ENCODE data around the gene ZNF416. TPM values are rescaled to one million over a fixed set of nuclear protein-coding genes. Genes with fewer than 3 reads are reported as not detected.

ZNF416 gene
- 3.7 to 6.0 TPM (median 4.2 TPM) in 5 replicates for total RNA-seq (2022; extraction: Qiagen RNA extraction; ENCODE audit: low read depth)

GRCh38 chr19:57578487-57579205 is at the start of gene ZNF416:
Gene ZNF416 (minus strand): TSS chr19:57578911. CDS start chr19:57578704, 207 bp downstream.

GRCh38 chr19:57613941-57614743 is 35.4 kb upstream of the ZNF416 start, which contains the start of gene ZNF134:
Gene ZNF134 (plus strand): TSS chr19:57614242. CDS start chr19:57619469, 5,227 bp downstream.

GRCh38 chr19:57599761-57600383 is 21.2 kb upstream of the ZNF416 start, which contains the start of gene ZNF530:
Gene ZNF530 (plus strand): TSS chr19:57599885. CDS start chr19:57604346, 4,461 bp downstream.

GRCh38 chr19:57583521-57584416 is 5.1 kb upstream of the ZNF416 start, which contains the start of gene ZIK1:
Gene ZIK1 (plus strand): TSS chr19:57584145. CDS start chr19:57584357, 212 bp downstream.

GRCh38 chr19:57559404-57560025 is 19.2 kb downstream of the ZNF416 start, which contains the start of gene ZNF550:
Gene ZNF550 (minus strand): TSS chr19:57559863. CDS start chr19:57559682, 181 bp downstream.

GRCh38 chr19:57527136-57527881 is 51.4 kb downstream of the ZNF416 start, which contains the start of gene ZNF549:
Gene ZNF549 (plus strand): TSS chr19:57527356. CDS start chr19:57527574, 218 bp downstream.

Other genes starting within 250 kb of the ZNF416 start
- 1.8 to 2.3 TPM (median 2.1 TPM) in 5 replicates for gene ZNF304, start 227.6 kb downstream of the ZNF416 start, total RNA-seq (2022; extraction: Qiagen RNA extraction; ENCODE audit: low read depth)
- gene TRAPPC2B, start 215.4 kb downstream of the ZNF416 start, total RNA-seq (2022; extraction: Qiagen RNA extraction; ENCODE audit: low read depth): 12.2 to 16.4 TPM (median 13.2 TPM) in 5 replicates
- gene ZNF547, start 215.4 kb downstream of the ZNF416 start, total RNA-seq (2022; extraction: Qiagen RNA extraction; ENCODE audit: low read depth): 1.2 to 3.6 TPM (median 1.8 TPM) in 5 replicates
- gene ZNF548, start 189.1 kb downstream of the ZNF416 start, total RNA-seq (2022; extraction: Qiagen RNA extraction; ENCODE audit: low read depth): 3.2 to 4.6 TPM (median 4.1 TPM) in 5 replicates
- 4.2 to 6.4 TPM (median 4.9 TPM) in 5 replicates for gene ZNF17, start 167.8 kb downstream of the ZNF416 start, total RNA-seq (2022; extraction: Qiagen RNA extraction; ENCODE audit: low read depth)
- 12.5 to 19.1 TPM (median 15.3 TPM) in 5 replicates for gene ZNF749, start 143.6 kb downstream of the ZNF416 start, total RNA-seq (2022; extraction: Qiagen RNA extraction; ENCODE audit: low read depth)
- 0.06 TPM in 1 of 5 replicates, not detected in the others for gene VN1R1, start 121.8 kb downstream of the ZNF416 start, total RNA-seq (2022; extraction: Qiagen RNA extraction; ENCODE audit: low read depth)
- 0.97 to 2.1 TPM (median 1.4 TPM) in 5 replicates for gene ZNF772, start 101.3 kb downstream of the ZNF416 start, total RNA-seq (2022; extraction: Qiagen RNA extraction; ENCODE audit: low read depth)
- gene ZNF419, start 91.2 kb downstream of the ZNF416 start, total RNA-seq (2022; extraction: Qiagen RNA extraction; ENCODE audit: low read depth): 5.8 to 8.5 TPM (median 6.7 TPM) in 5 replicates
- gene ZNF773, start 79.0 kb downstream of the ZNF416 start, total RNA-seq (2022; extraction: Qiagen RNA extraction; ENCODE audit: low read depth): 5.0 to 6.0 TPM (median 5.3 TPM) in 5 replicates
- 1.3 to 2.0 TPM (median 1.8 TPM) in 5 replicates for gene ZNF549, start 51.6 kb downstream of the ZNF416 start, total RNA-seq (2022; extraction: Qiagen RNA extraction; ENCODE audit: low read depth)
- gene ZNF550, start 19.0 kb downstream of the ZNF416 start, total RNA-seq (2022; extraction: Qiagen RNA extraction; ENCODE audit: low read depth): 2.2 to 4.5 TPM (median 3.8 TPM) in 5 replicates
- gene ZIK1, start 5.2 kb upstream of the ZNF416 start, total RNA-seq (2022; extraction: Qiagen RNA extraction; ENCODE audit: low read depth): not detected in 5 replicates
- gene ZNF530, start 21.0 kb upstream of the ZNF416 start, total RNA-seq (2022; extraction: Qiagen RNA extraction; ENCODE audit: low read depth): 4.5 to 6.3 TPM (median 5.1 TPM) in 5 replicates
- 8.5 to 9.6 TPM (median 9.3 TPM) in 5 replicates for gene ZNF134, start 35.3 kb upstream of the ZNF416 start, total RNA-seq (2022; extraction: Qiagen RNA extraction; ENCODE audit: low read depth)
- 5.6 to 7.1 TPM (median 6.0 TPM) in 5 replicates for gene ZNF211, start 54.3 kb upstream of the ZNF416 start, total RNA-seq (2022; extraction: Qiagen RNA extraction; ENCODE audit: low read depth)
- gene ZSCAN4, start 90.0 kb upstream of the ZNF416 start, total RNA-seq (2022; extraction: Qiagen RNA extraction; ENCODE audit: low read depth): not detected in 5 replicates
- gene ZNF551, start 103.1 kb upstream of the ZNF416 start, total RNA-seq (2022; extraction: Qiagen RNA extraction; ENCODE audit: low read depth): 4.7 to 5.7 TPM (median 5.1 TPM) in 5 replicates
- gene ZNF154, start 130.3 kb upstream of the ZNF416 start, total RNA-seq (2022; extraction: Qiagen RNA extraction; ENCODE audit: low read depth): not detected in 5 replicates
- 0.70 to 1.1 TPM (median 0.72 TPM) in 5 replicates for gene ZNF671, start 148.7 kb upstream of the ZNF416 start, total RNA-seq (2022; extraction: Qiagen RNA extraction; ENCODE audit: low read depth)
- gene ZNF776, start 167.9 kb upstream of the ZNF416 start, total RNA-seq (2022; extraction: Qiagen RNA extraction; ENCODE audit: low read depth): 4.6 to 11.1 TPM (median 5.6 TPM) in 5 replicates
- 5.4 to 7.4 TPM (median 6.2 TPM) in 5 replicates for gene ZNF586, start 190.8 kb upstream of the ZNF416 start, total RNA-seq (2022; extraction: Qiagen RNA extraction; ENCODE audit: low read depth)
- 4.4 to 6.7 TPM (median 5.6 TPM) in 5 replicates for gene ZNF552, start 236.0 kb upstream of the ZNF416 start, total RNA-seq (2022; extraction: Qiagen RNA extraction; ENCODE audit: low read depth)

Measured in A549 treated with ZK216348 at 1 μM for 4 hours (cell line).